HS-27A (cell line): ENCODE data around the gene YPEL5.
"Not testable (repeated sequence)": the region's sequence is repeated elsewhere in the genome, so short reads cannot be mapped to it uniquely, and the experiment has no call there.

ENCODE experiments used
- DNase-seq: peaks from one replicate; pipeline ENCODE4 v3.0.0-alpha.2; 2012; ENCODE audit warnings: low read depth, missing footprints

The YPEL5 gene

DNA sequence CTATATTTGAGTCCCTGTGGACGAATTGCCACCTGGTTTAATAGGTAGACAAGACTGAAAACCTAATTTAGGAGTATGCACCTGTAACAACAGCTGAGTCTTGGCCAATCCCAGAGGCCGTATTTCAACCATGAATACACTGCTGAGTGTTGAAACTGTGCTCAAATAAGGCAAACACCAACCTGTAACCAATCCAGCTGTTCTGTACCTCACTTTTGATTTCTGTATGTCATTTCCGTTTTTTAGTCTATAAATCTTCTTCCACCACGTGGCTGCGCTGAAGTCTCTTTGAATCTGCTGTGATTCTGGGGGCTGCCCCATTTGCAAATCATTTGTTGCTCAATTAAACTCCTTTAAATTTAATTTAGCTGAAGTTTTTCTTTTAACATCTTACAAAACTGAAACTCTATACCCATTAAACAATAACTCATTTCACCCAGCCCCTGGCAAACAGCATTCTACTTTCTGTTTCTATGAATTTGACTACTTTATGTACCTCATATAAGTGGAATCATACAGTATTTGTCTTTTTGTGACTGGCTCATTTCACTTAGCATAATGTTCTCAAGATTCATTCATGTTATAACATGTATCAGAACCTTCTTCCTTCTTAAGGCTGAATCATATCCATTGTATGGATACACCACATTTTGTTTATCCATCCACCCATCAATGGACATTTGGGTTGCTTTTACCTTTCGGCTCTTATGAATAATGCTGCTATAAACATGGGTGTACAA is 7.5 kb upstream of the YPEL5 start:
- DNase-seq = no peak

DNA sequence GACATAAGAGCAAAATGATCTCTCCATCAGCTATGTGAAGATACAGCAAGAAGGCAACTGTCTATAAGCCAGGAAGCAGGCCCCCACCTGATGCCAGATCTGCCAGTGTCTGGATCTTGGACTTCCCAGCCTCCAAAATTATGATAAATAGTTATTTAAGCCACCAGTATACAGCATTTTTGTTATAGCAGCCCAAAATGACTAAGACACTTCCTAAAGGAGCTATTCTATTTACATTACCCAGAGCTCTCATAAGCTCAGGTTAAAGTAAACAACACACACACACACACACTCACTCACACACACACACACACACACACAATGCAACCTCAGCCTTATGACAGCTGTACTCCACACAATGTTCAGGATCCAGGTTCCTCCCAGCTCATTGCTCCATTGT is 5.7 kb upstream of the YPEL5 start:
- no peak for DNase-seq

DNA sequence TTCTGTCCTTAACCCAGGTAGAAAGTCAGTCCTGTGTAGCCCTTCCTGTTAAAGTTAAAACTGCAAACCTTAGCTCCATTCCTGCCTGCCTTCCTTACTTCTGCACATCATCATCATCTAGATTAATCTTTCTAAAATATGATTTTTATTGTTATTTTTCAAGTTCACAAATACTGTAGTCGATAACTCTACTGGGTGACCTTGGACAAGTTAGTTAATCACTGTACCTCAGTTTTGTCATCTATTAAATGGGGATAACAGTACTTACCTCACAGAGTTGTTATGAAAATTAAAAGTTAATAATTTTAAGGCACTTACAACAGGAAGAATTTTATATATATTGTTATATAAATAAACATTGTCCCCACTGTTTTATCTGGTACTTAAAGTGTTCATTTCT is 2.5 kb upstream of the YPEL5 start:
- DNase-seq = no peak

DNA sequence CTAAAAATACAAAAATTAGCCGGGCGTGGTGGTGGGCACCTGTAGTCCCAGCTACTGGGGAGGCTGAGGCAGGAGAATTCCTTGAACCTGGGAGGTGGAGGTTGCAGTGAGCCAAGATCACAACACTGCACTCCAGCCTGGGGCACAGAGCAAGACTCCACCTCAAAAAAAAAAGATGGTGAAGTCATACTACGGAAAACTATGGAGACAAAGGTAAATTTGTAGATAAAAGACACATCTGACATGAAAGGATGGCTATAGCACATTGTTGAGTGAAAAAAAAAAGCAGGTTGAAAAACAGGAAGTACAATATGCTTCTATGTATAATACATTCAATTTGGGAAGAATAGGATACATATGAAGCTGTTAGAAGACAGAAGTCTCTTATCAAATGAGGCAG is 1.9 kb upstream of the YPEL5 start:
- DNase-seq = not testable (repeated sequence)

DNA sequence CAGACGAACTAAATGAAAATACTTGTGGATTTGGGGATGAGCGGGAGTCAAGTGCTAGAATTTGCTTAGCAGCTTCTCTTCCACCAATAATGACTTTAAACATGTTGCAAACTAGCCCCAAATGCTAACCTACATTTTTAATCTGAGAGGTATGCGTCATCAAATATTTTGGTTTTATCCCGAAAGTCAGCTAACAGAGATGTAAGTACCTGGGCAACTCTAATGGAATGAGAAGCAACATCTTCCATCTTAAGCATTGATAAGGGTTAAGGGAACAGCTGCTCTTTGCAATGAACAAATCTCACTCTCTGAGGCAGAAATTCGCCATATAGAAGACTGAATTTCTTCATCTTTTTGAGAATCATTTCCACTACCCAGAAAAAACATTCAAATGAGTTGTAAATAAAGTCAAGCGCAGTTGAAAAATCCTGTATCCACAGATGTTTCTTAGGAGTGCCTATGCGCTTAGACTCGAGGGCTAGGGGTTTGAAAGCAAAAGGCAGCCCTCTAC is 926 bp upstream of the YPEL5 start:
- no peak for DNase-seq

DNA sequence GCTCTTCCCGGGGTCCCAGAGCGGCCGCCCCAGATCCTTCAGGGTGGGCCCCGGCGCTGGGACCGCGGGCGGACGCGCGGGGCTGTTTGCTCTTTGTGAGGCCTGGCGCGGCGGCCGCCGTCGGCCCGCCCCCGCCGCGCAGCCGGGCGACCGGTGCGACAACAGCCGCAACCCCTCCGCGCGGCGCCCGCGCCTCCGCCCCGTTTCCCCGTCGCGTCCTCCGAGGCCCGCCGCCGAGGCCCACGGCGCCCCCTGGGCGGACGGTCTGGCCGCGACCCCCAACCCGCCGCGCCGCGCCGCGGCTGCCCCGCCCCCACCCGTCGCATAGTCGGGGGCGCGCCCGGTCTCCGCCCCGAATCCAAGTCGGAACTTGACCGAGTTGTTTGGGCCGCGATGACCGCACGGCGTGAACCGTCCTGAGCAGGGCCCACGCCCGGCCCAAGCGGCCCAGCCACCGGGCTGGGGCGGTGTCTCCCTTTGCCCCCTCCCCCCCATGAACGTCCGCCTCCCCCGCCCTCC is 448 bp downstream of the YPEL5 start:
- DNase-seq = no peak

DNA sequence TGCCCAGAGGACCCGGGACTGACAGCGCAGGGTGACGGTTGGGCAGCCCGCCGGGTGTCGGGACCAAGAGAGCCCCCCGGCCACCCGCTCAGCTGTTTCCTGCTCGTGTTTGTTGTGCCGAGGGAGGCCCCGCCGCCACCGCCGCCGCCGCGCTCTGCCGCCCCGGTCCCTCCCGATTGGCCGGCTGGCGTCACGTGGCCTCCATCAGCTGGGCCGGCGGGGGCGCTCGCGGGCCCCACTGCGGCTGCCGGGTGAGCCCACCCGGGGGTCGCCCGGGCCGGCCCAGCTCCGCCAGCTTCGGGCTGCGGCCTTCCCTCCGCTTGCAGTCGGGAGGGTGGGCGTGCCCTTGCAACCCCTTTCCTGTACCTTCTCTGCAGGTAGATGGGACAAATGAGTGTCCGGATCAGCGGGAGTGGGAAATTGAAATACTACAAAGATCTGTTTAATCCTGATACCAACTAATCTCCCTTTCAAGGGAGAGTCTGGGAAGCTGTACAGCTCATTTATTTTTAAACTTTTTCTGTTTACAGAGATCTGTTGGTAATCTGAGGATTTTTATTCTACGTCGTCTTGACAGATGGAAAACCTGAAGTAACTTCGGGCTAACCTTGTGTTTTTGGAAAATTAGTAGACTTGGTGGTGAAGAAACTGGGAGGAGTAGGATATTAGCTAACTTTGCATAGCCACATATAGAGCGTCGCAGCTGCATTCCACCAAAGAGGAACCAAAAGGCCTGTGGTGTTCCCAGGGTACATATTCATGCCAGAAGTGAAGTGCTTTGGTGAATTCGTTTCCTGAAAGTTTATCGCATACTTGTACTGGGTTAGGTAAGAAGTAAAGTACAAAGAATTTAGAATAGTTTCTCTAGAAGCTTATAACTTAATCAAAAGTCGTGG is 1.2 kb downstream of the YPEL5 start:
- no peak for DNase-seq

DNA sequence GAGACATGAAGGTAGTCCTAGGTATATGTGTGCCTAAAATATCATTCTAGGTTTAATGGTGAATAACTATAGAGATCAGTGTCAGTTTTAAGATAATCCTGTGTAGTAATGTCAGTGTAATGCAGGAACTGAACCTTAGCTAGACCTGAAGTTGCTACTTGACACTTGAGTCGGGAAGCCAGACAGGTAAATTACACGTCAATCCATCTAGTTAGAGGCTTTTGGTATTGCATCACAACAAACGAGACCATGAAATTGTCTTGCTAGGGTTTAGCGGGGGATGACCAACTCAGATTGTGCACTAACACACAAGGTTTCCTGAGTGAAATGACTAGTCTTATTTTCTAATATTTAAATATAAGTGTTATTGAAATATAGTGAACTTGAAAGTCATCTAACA is 2.0 kb downstream of the YPEL5 start:
- DNase-seq = no peak

DNA sequence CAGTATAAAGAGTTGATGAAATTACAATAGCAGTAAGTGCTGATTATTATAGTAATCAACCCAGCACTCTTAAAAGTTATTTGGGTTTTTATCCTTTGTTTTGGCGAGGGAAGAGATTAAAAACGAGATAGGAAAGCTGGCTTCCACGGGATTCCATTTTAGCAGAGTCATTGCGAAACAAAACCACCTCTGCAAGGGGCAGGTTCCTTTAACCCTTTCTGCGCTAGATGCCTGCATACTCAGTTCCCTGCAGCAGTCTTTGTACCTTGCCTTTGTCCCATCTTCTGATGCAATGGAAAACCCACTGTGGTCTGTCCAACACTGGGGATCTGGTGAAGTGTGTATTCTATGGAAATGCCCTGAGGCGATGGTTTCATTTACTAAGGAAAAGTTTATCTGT is 2.7 kb downstream of the YPEL5 start:
- DNase-seq = no peak

DNA sequence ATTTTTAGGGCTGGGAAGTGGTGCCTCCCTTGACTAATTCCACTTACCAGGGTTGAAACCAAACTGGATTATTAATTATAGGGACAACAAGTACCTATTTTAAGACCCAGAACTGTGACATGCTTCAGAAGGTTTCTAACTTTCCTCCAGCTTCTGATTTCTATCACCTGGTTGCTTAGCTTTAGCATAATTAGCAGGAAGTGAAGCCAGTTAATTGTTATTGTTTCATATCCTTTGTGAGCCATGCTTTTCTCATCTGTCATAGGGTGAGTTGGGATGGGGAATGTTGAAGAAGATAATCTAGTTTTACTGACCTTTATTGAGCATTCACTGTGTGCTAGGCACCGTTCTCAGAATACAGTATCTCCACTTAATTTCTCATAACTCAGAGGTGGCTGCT is 3.2 kb downstream of the YPEL5 start:
- DNase-seq = no peak

DNA sequence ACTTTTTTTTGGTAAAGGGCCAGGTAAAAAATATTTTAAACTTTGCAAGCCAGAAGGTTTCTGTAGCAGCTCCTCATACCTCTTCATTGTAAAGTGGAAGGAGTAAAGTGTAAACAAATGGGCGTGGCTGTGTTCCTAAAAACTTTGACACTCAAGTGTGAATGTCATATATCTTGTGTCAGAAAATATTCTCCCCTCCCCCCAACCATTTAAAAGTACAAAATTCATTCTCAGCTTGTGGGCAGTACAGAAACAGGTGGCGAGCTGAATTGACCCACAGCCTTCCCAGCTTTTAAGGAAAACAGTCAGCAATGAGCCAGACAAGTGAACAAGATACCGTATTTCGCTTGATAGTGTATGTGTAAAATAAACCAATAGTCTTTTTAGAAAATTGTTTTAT is 4.0 kb downstream of the YPEL5 start:
- DNase-seq = no peak

DNA sequence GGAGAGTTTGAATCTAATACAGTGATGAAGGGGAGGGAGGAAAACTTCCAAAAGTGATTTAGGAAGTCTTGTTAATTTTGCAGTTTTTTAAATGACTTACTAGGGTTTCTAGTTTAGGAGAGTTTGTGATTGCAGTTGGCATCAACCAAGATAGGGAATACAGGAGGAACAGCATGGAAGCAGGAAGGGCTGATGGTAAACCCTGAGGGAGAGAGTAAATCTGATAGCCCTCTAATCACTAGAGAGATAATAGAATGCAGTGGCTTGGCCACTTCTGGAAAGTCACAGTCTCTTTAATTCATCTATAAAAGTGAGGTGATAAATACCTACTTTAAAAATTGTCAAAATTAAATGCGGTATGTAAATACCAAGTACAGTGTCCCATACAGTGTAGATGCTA is 5.6 kb downstream of the YPEL5 start:
- no peak for DNase-seq

DNA sequence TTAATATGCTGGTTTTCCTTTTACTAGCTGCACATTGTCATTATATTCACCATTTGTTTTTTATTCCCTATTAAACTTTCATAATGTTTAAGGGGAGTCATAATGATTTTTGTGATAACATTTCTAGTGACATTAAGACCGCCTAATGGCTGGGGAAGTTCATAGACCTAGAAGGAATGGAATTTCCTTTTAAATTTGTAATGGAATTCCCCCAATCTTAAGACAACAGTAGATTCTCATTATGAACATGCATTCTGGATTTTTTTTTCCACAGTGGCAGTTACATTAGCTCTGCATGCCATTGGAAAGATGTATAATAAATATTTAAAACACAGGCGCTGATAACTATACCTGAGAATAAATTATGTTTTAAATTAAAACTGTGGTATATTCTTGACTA is 8.4 kb downstream of the YPEL5 start:
- no peak for DNase-seq

DNA sequence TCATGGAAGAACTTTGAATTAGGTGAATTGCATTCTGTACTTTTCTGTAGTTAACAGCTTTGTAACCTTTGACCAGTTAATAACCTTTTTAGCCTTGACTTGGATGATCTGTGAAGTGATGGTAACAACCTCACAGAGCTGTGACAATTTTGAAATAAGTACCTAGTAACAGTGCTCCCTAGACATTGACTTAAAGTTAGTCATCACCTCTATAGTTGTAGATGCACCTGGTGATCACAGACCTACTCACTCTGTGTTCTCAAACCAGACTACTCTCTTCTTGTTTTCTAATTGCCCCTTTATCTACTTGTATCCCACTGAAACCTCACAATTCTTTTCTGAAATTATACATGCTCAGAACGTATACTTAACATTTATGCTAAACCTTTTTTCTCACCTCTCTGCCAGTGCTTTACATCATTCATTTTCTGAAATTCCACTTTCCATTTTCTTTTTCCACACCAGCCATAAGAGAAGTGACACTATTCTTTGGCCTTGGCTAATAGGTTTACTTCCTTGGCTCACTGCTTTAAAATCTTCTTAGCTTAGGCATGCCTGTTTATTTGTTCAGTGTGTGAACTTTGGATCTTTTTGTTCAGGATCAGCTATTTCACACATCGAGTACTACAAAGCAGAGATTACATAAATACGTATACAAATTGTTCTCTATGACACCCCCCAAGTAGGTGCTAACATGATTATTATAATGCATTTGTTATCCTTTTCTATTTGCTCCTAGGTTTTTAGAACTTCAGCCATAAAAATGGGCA is 9.3 kb downstream of the YPEL5 start:
- DNase-seq = no peak

DNA sequence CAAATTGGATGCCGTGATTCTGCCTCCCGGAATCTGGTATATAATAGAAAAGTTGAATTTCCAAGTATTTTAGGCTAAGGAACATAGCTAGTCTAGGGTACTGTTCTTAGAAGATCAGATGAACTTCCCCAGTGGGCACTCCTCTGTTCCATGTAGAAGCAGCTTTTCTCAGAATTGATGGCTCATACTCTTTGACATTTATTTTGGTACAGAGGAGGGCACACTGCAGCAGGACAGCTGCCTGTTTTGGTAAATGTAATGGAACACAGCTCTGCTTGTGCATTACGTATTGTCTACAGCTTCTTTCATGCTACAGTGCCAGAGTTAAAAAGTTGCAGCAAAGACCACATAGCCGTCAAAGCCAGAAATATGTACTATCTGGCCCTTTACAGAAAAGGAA is 10.8 kb downstream of the YPEL5 start:
- DNase-seq = no peak

DNA sequence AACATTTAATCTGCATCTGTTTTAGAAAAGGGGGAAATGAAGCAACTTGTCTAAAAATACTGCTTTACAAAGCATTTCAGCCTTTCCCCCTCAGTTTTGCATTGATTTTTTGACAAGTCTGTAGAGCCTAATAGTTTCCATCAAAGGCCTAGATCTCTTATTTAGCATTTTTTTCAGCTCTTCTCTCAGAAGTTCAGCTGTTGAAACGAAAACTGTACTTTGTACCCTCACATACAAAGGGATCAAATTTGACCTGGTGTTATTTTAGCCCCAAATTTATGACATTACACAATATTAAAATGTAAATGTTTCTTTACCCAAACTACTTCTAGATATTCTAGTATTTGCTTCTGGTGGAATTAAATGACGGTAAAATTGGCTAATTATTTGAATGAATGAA is 13.0 kb downstream of the YPEL5 start:
- no peak for DNase-seq

DNA sequence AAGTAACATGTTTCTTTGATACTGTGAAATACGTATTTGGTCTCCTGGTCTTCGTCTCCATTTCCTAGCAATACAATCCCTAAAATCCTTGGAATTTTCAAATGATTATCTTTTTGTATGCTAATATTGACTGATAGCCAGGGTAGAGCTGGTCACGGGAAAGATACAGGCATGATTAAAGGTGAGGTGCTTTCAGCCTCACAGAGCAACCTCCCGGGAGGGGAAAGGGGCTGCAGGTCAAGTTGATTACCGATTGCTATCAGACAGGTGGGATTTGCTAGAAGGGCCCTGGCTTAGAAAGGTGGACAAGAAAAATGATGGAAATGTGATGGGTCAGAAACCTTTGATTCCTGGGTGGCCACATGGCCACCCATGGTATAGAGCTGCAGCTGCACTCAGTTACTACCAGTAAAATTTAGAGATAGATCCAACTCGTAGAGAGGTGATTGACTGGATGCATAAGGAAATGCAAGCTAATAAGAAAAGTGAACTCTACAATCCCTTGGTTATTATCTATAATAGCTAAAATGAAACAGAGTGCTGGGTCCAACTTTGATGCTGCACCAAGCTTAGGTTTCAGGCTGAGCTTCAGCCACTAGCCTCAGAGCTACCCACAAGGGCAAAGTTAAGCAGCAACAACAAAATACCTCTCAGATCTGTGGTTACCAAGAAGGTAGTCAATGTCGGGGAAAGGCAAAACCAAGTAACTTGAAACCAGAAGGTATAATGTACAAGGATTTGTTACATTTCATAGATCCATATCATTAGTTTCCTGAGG is 15.3 kb downstream of the YPEL5 start:
- no peak for DNase-seq

DNA sequence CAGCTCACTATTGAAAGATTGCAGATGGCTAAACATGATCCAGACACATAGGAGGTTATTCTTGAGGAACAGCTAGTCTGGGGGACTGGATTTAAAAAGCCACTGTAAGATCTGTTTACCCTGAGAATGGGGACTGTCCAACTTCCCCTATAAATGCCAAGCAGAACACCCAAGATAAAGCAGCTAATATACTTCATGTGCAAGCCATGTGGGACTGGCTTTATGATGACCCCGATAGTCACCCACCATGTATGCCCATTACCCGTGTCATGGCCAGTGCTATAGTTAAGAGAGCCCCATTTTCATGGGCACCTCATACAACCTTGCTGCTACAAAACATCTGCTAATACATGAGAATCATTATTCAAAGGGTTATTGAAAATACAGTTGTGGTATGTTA is 16.0 kb downstream of the YPEL5 start:
- DNase-seq = no peak

DNA sequence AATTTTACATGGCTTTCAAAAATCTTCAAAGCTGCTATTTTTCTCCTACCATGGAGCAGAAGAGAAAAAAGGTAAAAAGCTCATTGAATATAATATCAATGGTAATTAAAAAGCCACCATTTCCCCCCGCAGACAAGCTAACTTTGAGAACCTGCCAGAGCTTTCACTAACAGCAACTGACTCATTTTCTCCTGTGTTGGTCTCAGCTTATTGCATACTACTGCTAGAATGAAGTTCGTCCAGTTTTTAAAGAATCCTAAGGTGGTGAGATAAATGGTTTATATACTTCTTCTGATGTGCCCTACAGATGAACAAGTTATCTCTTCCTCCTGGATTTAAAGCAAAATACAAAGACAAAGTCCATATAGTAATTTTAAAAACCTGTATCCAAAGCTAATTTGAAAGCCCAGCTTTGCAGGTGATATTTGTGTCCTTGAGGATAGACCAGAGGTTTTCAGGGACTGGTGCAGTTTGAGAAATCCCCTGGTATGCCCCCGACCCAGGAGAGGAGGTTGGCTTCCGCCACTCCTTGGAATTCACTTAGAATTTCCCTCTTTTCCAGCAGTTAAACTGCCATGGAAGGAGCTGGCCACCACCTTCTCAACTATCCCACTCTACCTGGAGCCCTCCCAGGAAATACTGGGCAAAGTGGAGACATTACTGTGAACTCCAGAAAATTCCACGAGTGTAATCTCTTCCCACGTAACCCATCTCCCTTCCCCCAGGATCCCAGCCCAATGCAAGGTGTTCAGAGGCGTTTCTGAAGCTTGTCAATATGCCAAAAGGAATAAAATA is 17.5 kb downstream of the YPEL5 start:
- no peak for DNase-seq

DNA sequence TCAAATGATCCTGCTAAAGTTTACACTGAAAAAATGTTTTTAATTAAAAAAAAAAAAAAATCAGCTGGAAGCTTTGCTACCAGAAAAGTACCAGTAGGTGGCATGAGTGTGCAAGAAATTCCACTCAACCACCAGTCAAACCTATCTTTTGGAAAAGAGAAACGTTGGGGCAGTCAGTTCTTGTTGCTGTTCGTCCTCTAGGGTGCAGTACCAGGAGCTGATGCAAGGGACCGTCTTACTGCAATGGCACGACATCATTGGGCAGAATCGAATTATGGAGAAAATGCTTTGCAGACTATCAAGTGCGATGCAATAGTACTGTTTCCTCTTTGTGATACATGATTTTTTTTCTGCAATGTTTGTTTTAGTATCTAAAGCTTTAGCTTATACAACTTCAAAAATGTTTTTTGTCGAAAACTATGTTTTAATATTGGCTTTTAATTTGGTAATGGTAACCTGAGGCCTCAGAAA is 18.3 kb downstream of the YPEL5 start:
- peak; percentile 59 for DNase-seq

DNA sequence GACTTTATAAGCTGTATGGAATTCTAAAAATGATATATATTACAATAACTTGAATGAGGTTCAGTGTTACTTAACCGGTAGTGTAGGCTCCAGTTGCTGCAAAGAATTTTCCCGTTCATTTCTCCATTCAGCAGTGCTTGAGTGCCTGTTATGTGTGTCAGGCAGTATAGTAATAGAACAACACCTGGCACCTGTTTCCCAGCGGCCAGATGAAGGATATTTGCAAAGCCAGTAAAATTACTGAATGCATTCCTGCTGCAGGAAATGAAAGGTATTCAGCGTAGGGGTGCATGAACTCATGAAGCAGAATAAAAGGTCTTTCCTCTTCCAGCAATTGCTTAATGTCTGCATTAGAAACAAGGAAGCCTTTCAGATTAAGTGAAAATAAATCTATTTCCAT is 18.8 kb downstream of the YPEL5 start:
- no peak for DNase-seq
